SK-N-SH treated with all-trans-retinoic acid at 6 μM for 48 hours (cell line): ENCODE measurements around the gene GALNT1.

ENCODE experiments used
- BACH2 ChIP-seq: fragments of 250-450 bp; sonication (Bioruptor Pico); IDR thresholded peaks from 2 replicates; pipeline ENCODE4 v1.9.0; 2021; ENCODE audit warnings: mild to moderate bottlenecking, borderline replicate concordance
- ISL1 ChIP-seq: fragments of 250-450 bp; sonication (Bioruptor Pico); IDR thresholded peaks from 2 replicates; pipeline ENCODE4 v2.1.2; 2022; ENCODE audit warnings: mild to moderate bottlenecking, moderate library complexity
- PATZ1 ChIP-seq: fragments of 250-450 bp; sonication (Bioruptor Pico); IDR thresholded peaks from 2 replicates; pipeline ENCODE4 v1.8.0; 2020; ENCODE audit warnings: mild to moderate bottlenecking, moderate library complexity, borderline replicate concordance
- RARB ChIP-seq: fragments of 250-450 bp; sonication (Bioruptor Pico); IDR thresholded peaks from 2 replicates; pipeline ENCODE4 v1.8.0; 2021; ENCODE audit warnings: mild to moderate bottlenecking, moderate library complexity
- SNAI2 ChIP-seq: fragments of 250-450 bp; sonication (Bioruptor Pico); IDR thresholded peaks from 2 replicates; pipeline ENCODE4 v1.5.0; 2020; ENCODE audit warnings: mild to moderate bottlenecking, moderate library complexity
- TCF4 ChIP-seq: fragments of 250-450 bp; sonication (Bioruptor Pico); IDR thresholded peaks from 2 replicates; pipeline ENCODE4 v1.8.0; 2021; ENCODE audit warnings: mild to moderate bottlenecking, moderate library complexity, borderline replicate concordance
- TOX ChIP-seq: fragments of 250-450 bp; sonication (Bioruptor Pico); IDR thresholded peaks from 2 replicates; pipeline ENCODE4 v1.8.0; 2021; ENCODE audit warnings: mild to moderate bottlenecking, moderate library complexity, borderline replicate concordance
- ZNF565 ChIP-seq: fragments of 450-650 bp; formaldehyde crosslinking; conservative IDR thresholded peaks from 2 replicates; pipeline ENCODE4 v1.5.0; 2020; ENCODE audit warnings: low read depth, mild to moderate bottlenecking, moderate library complexity

- no peak for TF ChIP-seq TCF4
- TF ChIP-seq SNAI2: no peak
- no peak for TF ChIP-seq RARB (CRISPR knock-in tag)
- TF ChIP-seq PATZ1 (CRISPR knock-in tag): no peak
- no peak for TF ChIP-seq BACH2 (CRISPR knock-in tag)
- TF ChIP-seq ZNF565: no peak
- TF ChIP-seq TOX (CRISPR knock-in tag): no peak
- no peak for TF ChIP-seq ISL1 (CRISPR knock-in tag)
These were observed 168.2 kb downstream of the GALNT1 start for GRCh38 chr18:35749701-35750100.
